Nephron progenitor cell (in vitro differentiated cells): ENCODE data around the gene UBE2D3.

Experiments used
- DNase-seq: peaks from one replicate; pipeline ENCODE4 v3.0.0; 2021
- H3K27ac Mint-ChIP-seq: 2 replicates; pipeline ENCODE4 v1.8.0; 2021; ENCODE audit warnings: mild to moderate bottlenecking, moderate library complexity, mixed read lengths
- H3K27me3 Mint-ChIP-seq: 2 replicates; pipeline ENCODE4 v1.8.0; 2021; ENCODE audit warnings: mild to moderate bottlenecking, low read depth, mixed read lengths; ENCODE audit not compliant: poor library complexity
- H3K36me3 Mint-ChIP-seq: 2 replicates; pipeline ENCODE4 v1.8.0; 2021; ENCODE audit warnings: low read depth, mixed read lengths
- H3K4me1 Mint-ChIP-seq: 2 replicates; pipeline ENCODE4 v1.8.0; 2021; ENCODE audit warnings: mixed read lengths
- H3K4me3 Mint-ChIP-seq: 2 replicates; pipeline ENCODE4 v1.8.0; 2021; ENCODE audit warnings: mild to moderate bottlenecking, moderate library complexity, mixed read lengths
- H3K9me3 Mint-ChIP-seq: 2 replicates; pipeline ENCODE4 v1.8.0; 2021; ENCODE audit warnings: mild to moderate bottlenecking, moderate library complexity, mixed read lengths
- TF ChIP-seq, protein P1 (sequence below): fragments of 200-600 bp; sonication (generic); IDR thresholded peaks from 2 replicates; pipeline ENCODE4 v1.5.0; 2021; ENCODE audit warnings: antibody characterized with exemption

The UBE2D3 gene

DNA sequence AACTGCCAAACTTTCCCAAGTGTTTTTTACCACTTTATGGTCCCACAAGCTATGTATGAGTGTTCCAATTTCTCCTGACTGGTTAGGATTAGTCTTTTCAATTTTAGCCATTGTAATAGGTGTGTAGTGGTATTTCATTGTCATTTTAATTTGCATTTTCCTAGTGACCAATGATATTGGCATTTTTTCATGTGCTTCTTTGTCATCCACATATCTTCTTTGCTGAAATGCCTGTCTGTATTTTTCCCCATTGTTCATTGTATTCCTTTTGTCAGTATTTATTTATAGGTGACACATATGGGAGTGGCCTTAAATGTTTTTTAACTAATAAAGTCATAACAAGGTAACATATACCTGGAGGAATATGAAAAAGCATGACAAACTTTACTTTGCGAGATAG, 9.2 kb upstream of the UBE2D3 start:
- Mint-ChIP-seq H3K27me3 (peaks cover 4% of the 10 kb centered on the region), H3K4me3 (no peak overlapping the region), H3K36me3 (no peaks in the 10 kb centered on the region), H3K27ac (no peak overlapping the region), H3K9me3 (no peaks in the 10 kb centered on the region), H3K4me1 (peaks cover 3% of the 10 kb centered on the region)
- TF ChIP-seq, protein P1, sequence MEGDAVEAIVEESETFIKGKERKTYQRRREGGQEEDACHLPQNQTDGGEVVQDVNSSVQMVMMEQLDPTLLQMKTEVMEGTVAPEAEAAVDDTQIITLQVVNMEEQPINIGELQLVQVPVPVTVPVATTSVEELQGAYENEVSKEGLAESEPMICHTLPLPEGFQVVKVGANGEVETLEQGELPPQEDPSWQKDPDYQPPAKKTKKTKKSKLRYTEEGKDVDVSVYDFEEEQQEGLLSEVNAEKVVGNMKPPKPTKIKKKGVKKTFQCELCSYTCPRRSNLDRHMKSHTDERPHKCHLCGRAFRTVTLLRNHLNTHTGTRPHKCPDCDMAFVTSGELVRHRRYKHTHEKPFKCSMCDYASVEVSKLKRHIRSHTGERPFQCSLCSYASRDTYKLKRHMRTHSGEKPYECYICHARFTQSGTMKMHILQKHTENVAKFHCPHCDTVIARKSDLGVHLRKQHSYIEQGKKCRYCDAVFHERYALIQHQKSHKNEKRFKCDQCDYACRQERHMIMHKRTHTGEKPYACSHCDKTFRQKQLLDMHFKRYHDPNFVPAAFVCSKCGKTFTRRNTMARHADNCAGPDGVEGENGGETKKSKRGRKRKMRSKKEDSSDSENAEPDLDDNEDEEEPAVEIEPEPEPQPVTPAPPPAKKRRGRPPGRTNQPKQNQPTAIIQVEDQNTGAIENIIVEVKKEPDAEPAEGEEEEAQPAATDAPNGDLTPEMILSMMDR = no peak
- DNase-seq = no peak

DNA sequence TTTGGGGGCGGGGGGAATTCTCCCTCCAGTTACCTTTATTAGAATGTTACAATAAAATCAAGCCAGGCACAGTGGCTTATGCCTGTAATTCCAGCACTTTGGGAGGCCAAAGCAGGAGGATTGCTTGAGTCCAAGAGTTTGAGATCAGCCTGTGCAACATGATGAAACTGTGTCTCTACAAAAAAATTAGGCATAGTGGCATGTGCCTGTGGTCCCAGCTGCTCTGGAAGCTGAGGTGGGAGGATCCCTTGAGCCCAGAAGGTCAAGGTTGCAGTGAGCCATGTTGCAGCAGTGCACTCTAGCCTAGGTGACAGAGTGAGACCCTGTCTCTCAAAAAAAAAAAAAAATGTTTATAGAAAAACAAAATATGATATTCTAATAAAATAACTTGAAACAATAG, 5.3 kb upstream of the UBE2D3 start:
- H3K9me3 Mint-ChIP-seq = no peaks in the 10 kb centered on the region
- peaks cover 18% of the 10 kb centered on the region for H3K4me1 Mint-ChIP-seq
- DNase-seq = no peak
- TF ChIP-seq, protein P1 = no peak
- H3K4me3 Mint-ChIP-seq = no peak overlapping the region
- no peaks in the 10 kb centered on the region for H3K36me3 Mint-ChIP-seq
- no peak overlapping the region for H3K27ac Mint-ChIP-seq
- peaks cover 4% of the 10 kb centered on the region for H3K27me3 Mint-ChIP-seq

DNA sequence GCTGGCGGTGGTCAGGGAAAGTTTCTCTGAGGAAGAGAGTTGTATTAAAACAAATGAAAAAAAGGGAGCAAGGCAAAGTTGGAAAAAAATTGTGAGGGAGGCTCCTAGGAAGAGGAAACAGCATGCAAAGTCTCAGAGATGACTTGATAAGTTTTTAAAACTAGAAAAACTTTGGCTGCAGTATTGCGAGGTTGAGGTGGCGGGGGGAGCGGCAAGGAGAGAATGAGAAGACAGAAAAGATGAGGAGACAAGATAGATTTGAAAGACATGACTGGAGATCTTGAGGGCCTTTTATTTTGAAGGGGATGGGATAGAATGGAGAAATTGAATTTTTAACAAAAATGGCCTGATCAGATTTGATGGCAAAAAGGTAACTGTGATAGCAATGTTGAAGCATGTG, 4.8 kb upstream of the UBE2D3 start:
- Mint-ChIP-seq H3K4me3 (no peak overlapping the region), H3K27ac (no peak overlapping the region), H3K9me3 (no peaks in the 10 kb centered on the region), H3K4me1 (peaks cover 18% of the 10 kb centered on the region), H3K27me3 (peaks cover 4% of the 10 kb centered on the region), H3K36me3 (no peaks in the 10 kb centered on the region)
- TF ChIP-seq, protein P1 = no peak
- DNase-seq = no peak

DNA sequence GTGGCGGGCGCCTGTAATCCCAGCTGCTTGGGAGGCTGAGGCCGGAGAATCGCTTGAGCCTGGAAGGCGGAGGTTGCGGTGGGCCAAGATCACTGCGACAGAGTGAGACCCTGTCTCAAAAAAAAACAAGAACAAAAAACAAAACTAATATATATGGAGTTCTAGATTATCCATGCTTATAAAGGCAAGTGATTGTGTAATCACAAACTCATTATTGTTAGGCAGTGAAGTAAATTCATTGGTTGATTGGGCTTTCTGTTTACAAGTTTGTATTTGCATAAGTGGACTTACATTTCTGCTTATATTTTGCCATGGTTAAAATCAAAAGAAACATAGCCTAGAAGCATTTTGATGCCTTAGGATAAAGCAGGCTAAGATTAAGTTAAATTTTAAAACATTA, 2.5 kb upstream of the UBE2D3 start:
- H3K9me3 Mint-ChIP-seq = no peaks in the 10 kb centered on the region
- peaks cover 18% of the 10 kb centered on the region for H3K4me1 Mint-ChIP-seq
- H3K4me3 Mint-ChIP-seq = no peak overlapping the region
- no peak for DNase-seq
- TF ChIP-seq, protein P1 = no peak
- no peak overlapping the region for H3K27ac Mint-ChIP-seq
- H3K36me3 Mint-ChIP-seq = no peaks in the 10 kb centered on the region
- peaks cover under 1% of the 10 kb centered on the region for H3K27me3 Mint-ChIP-seq

DNA sequence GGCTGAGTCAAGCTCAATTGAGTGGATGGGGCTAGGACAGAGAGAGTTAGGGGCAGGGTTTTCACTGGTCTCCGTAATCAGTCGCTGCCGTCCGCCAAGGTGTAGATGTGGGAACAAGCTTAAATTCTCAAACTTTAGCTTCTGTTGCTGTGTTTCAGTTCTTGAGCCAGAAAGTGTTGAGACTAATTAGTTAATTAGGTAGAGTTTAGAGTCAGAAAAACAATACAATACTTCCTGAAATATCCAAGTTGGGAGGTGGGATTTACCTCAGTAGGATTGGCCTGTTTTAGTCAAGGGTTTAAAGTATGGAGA, 1.1 kb upstream of the UBE2D3 start:
- Mint-ChIP-seq H3K27ac (no peak overlapping the region), H3K27me3 (no peaks in the 10 kb centered on the region), H3K4me1 (peaks cover 18% of the 10 kb centered on the region), H3K9me3 (no peaks in the 10 kb centered on the region), H3K4me3 (no peak overlapping the region), H3K36me3 (peaks cover 5% of the 10 kb centered on the region)
- TF ChIP-seq, protein P1 = no peak
- DNase-seq = no peak

DNA sequence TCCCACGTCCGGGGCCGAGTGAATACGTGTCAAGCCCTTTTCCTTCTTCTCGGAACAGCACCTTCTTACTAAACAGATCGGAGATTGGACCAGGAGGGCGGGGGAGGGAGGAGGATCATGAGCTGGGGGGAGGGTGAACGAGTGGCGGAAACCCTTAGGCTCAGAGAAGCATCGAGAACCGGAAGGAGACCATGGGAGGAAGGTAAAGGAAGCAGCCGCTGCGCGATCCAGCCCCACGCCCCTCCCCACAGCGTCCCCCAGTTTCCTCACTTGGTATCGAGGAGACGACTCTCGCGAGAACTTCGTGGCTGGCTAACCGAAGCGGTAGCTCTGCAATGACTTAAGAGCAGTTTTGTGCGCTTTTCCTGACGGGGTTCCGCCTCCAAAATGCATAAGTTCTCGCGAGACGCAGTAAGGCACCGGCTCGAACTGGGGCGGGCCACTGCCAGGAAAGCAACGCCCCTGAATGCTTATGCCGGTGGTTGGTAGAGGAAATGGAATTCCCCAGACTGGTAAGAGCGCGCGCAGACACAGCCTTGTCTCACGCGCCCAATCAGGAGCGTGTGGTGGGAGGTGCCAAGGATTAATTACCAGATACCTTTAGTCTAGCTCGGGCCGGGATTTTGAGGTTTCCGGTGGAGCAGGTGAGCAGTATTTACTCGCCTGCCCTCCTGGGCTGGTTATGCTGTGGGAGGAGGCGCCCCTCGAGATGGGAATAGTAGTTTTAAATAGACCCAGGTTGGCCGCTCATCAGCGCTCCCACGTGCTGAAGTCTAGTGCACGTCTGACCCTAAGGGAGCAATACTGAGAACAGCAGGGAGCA, 534 bp upstream of the UBE2D3 start:
- DNase-seq = peak; percentile 94
- Mint-ChIP-seq H3K36me3 (peaks cover 10% of the 10 kb centered on the region), H3K27ac (no peak overlapping the region), H3K4me3 (no peak overlapping the region), H3K9me3 (peaks cover 2% of the 10 kb centered on the region), H3K27me3 (no peaks in the 10 kb centered on the region), H3K4me1 (peaks cover 18% of the 10 kb centered on the region)
- TF ChIP-seq, protein P1 = no peak
